Stimulated activated CD4-positive, alpha-beta T cell treated with anti-CD3 and anti-CD28 coated beads, Interleukin-4, amount 100 ng/mL, for 24 hours (primary cell): ENCODE results near the gene GOLGA8T.
"Not testable (repeated sequence)": the region's sequence is repeated elsewhere in the genome, so short reads cannot be mapped to it uniquely, and the experiment has no call there.

ENCODE experiments used
- DNase-seq: peaks from one replicate; pipeline ENCODE4 v3.0.0-alpha.2; 2020

GOLGA8T gene

GRCh38 chr15:30191639-30192038 is 56.8 kb downstream of the GOLGA8T start:
- DNase-seq = not testable (repeated sequence)

DNA sequence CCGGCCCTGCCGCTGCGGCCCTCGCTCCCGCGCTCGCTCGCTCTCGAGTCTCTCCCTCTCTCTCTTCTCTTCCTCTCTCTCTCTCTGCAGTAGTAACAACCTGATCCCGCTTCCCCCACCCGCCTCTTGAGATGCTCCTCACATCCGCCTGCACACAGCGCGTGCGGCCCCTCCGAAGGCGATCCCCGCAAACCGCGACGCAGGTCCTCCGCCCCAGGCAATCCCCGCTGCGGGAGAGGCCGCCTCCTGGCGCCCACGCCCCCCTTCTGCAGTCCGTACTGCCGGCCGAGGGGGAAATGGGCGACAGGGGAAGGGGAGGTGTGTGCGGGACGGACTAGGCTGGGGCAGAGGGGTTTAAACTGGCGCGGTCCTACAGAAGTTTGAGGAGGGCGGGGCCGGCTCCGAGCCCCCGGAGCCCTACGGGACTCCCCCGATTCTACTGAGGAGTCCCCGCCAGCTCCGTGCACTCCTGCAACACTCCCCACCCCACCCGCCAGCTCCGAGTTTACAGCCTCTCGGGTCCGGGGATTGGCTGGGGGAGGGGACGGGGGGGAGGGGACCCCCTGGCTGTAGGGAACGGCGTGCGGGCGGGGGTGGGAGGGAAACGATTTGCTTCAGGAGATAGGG is 57.4 kb downstream of the GOLGA8T start:
- DNase-seq = not testable (repeated sequence)

DNA sequence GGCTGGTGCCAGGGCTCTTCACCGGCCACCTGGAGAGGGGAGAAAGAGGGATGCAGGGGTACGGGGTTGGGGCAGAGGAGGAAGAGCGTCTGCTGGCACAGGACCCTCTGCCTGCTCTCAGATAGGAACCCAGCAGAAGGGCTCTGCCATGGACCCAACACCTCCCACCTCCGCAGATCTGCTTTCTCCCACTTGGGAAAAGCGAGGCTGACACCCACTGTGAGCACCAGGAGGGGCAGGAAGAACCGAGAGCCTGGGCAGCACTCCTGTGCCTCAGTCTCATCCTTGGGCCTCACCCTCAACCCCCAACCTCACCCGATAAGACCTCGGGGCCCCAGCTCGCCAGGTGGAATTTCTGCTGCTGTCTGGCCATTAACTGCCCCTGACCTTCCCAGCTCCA is 58.0 kb downstream of the GOLGA8T start:
- DNase-seq = not testable (repeated sequence)
